ENCODE data around the gene DCAF5. TPM values are rescaled to one million over a fixed set of nuclear protein-coding genes. Genes with fewer than 3 reads are reported as not detected.

DCAF5 gene
- total RNA-seq, 4 donors from 2014 or later, result 38.7 to 57.8 (median 48.9) TPM

- peaks cover 0 to 15% (median 0%) of the 10 kb centered on the region in 4 donors for H3K4me1 ChIP-seq
Measured at GRCh38 chr14:69096781-69097475, 56.0 kb downstream of the DCAF5 start.

GRCh38 chr14:69096246-69096645, 56.7 kb downstream of the DCAF5 start:
- TF ChIP-seq CTCF (IDR thresholded peaks at IDR 0.05) (no peak), POLR2A (IDR thresholded peaks at IDR 0.05) (no peak)
- H3K9me3 ChIP-seq, result no peaks in the 10 kb centered on the region
- no peak overlapping the region for H3K27ac ChIP-seq
- peaks cover 0 to 8% (median 0%) of the 10 kb centered on the region in 3 donors for H3K36me3 ChIP-seq
- DNase-seq, result no peak
- H3K27me3 ChIP-seq, result no peaks in the 10 kb centered on the region
- peaks cover 0 to 9% (median 0%) of the 10 kb centered on the region in 4 donors for H3K4me1 ChIP-seq
- no peak overlapping the region for H3K4me3 ChIP-seq

More at GRCh38 chr14:69096781-69097475, 56.0 kb downstream of the DCAF5 start:
- H3K9me3 ChIP-seq, result no peaks in the 10 kb centered on the region
- no peak for DNase-seq
- no peaks in the 10 kb centered on the region for H3K27me3 ChIP-seq
- peak overlapping the region in 1 of 4 donors; percentile 16 for H3K27ac ChIP-seq
- H3K36me3 ChIP-seq, result peaks cover 0 to under 1% (median 0%) of the 10 kb centered on the region in 3 donors
- no peak overlapping the region for H3K4me3 ChIP-seq
- TF ChIP-seq CTCF (IDR thresholded peaks at IDR 0.05), result no peak
- TF ChIP-seq POLR2A (IDR thresholded peaks at IDR 0.05), result no peak

- no peak overlapping the region for H3K27ac ChIP-seq
- TF ChIP-seq CTCF (IDR thresholded peaks at IDR 0.05) (no peak), POLR2A (IDR thresholded peaks at IDR 0.05) (no peak)
- peaks cover 0 to 9% (median 0%) of the 10 kb centered on the region in 4 donors for H3K4me1 ChIP-seq
- no peaks in the 10 kb centered on the region for H3K9me3 ChIP-seq
- no peak overlapping the region for H3K4me3 ChIP-seq
- DNase-seq, result no peak
- H3K36me3 ChIP-seq, result peaks cover 0 to 23% (median 0%) of the 10 kb centered on the region in 3 donors
- H3K27me3 ChIP-seq, result no peaks in the 10 kb centered on the region
Measured at GRCh38 chr14:69094481-69094880, 58.4 kb downstream of the DCAF5 start.

GRCh38 chr14:69093631-69094421, 59.1 kb downstream of the DCAF5 start:
- peaks cover 0 to 26% (median 0%) of the 10 kb centered on the region in 3 donors for H3K36me3 ChIP-seq
- TF ChIP-seq POLR2A (IDR thresholded peaks at IDR 0.05) (no peak), CTCF (IDR thresholded peaks at IDR 0.05) (no peak)
- DNase-seq, result no peak
- H3K4me1 ChIP-seq, result peaks cover 0 to 9% (median 0%) of the 10 kb centered on the region in 4 donors
- no peaks in the 10 kb centered on the region for H3K9me3 ChIP-seq
- no peak overlapping the region for H3K4me3 ChIP-seq
- no peaks in the 10 kb centered on the region for H3K27me3 ChIP-seq
- no peak overlapping the region for H3K27ac ChIP-seq

- Histone ChIP-seq H3K4me3 (no peak overlapping the region), H3K4me1 (peaks cover 0 to 9% (median 0%) of the 10 kb centered on the region in 4 donors), H3K9me3 (no peaks in the 10 kb centered on the region), H3K27ac (no peak overlapping the region), H3K27me3 (no peaks in the 10 kb centered on the region), H3K36me3 (peaks cover 0 to 35% (median 0%) of the 10 kb centered on the region in 3 donors)
- TF ChIP-seq CTCF (IDR thresholded peaks at IDR 0.05) (no peak), POLR2A (IDR thresholded peaks at IDR 0.05) (no peak)
- DNase-seq, result no peak
Measured at GRCh38 chr14:69092840-69093422, 60.0 kb downstream of the DCAF5 start.
